LNCAP (cell line): ENCODE results near the gene QRSL1.

ENCODE experiments used
- CTCF ChIP-seq: fragments of 450-650 bp; IDR thresholded peaks from 2 replicates; pipeline ENCODE4 v1.5.1; 2017; ENCODE audit warnings: mild to moderate bottlenecking

QRSL1 gene

GRCh38 chr6:106629103-106629858, at the start of gene QRSL1, which contains the start of gene RTN4IP1:
Gene QRSL1, plus strand, starts transcription at chr6:106629578. Its CDS starts 104 bp downstream, at chr6:106629682.
Gene RTN4IP1, minus strand, starts transcription at chr6:106629498. Its CDS starts 477 bp downstream, at chr6:106629021.
- no peak for TF ChIP-seq CTCF

DNA sequence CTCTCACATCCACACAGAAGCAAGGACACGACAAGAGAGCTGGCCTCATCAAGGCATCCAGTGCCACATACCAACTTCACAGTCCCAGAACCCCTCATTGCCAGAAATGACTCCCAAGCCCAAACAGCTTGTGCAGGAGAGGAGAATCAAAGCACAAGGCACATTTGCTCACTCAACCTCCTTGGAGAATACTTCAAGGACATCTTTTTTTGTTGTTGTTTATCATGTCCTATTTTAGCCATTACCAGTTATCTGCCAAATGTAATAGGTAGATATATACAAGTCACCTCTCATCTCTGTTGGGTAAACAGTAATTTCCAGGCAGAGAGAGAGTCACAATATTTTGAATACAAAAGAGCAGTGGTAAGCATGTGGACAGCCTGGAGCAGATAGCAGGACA, 47.9 kb upstream of the QRSL1 start:
- TF ChIP-seq CTCF: no peak

GRCh38 chr6:106586815-106587415, 42.5 kb upstream of the QRSL1 start:
- no peak for TF ChIP-seq CTCF

DNA sequence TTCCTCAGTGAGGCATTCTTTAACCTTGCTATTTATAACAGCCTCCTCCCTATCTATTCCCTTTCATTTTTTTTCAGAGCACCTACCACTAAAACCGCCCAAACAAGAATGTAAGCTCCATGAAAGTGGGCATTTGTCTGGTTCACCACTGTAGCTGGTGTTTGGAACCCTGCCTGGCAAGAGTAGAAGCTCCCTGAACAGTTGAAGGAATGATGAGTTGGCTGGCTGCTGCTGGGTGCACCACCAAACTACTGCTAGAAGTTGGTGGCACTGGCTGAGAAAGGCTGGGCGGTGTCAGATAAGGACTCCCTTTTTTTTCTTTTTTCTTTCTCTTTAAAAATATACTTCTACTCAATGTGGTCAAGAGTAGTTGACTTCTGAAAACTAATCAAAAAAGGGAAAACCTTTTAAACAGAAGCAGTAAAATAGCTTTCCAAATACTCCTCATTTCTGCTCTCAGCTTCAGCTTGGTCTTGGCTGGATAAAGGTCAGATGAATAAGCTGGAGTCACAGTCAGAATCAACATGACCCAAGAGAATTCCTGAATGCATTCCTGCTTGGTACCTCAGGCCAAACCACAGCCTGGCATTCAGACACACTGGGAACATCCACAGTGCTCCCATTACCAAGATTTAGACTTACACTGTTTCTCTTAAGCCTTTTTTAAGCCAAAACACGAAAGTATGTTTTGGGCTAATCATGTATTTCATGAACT, 38.1 kb upstream of the QRSL1 start:
- TF ChIP-seq CTCF: no peak

GRCh38 chr6:106599440-106599839, 29.9 kb upstream of the QRSL1 start:
- no peak for TF ChIP-seq CTCF

DNA sequence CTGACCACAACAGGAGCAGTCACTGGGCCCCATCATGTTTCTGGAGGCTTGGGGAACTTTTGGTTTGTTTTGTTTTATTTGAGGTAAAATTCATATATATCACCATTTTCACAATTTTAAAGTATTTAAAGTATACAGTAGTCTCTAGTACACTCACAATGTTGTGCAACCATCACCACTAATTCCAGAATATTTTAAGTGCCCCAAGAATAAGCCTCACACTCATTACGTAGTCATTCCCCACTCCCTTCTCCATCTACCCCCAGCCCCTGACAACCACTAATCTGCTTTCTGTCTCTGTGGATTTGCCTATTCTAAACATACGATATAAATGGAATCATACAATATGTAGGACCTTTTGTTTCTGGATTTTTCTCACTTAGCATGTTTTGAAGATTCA, 29.0 kb upstream of the QRSL1 start:
- TF ChIP-seq CTCF: no peak

- TF ChIP-seq CTCF: peak; percentile 50; the same call in 1 of the 2 replicates
These were observed 21.2 kb upstream of the QRSL1 start for GRCh38 chr6:106608080-106608668.
